Esophagus squamous epithelium (tissue), 4 donors: ENCODE data around the gene CCDC157.

Source experiments
- POLR2A ChIP-seq, 4 donors: fragments of 450-650 bp; IDR thresholded peaks; one replicate each; pipeline ENCODE4 v1.6.1; 2017; ENCODE audit warnings: antibody characterized with exemption in 4 of 4, mild to moderate bottlenecking in 4 of 4, moderate library complexity in 3 of 4
- TF ChIP-seq, protein P1 (sequence below), 6 experiments: fragments of 450-650 bp in 4 of 6; fragments of 200-600 bp in 2 of 6; sonication (generic) in 2 of 6; IDR thresholded peaks; one replicate each; pipeline ENCODE4 v1.5.1; 2016 to 2019; ENCODE audit warnings: antibody characterized with exemption in 6 of 6, mild to moderate bottlenecking in 4 of 6, moderate library complexity in 4 of 6

DNA sequence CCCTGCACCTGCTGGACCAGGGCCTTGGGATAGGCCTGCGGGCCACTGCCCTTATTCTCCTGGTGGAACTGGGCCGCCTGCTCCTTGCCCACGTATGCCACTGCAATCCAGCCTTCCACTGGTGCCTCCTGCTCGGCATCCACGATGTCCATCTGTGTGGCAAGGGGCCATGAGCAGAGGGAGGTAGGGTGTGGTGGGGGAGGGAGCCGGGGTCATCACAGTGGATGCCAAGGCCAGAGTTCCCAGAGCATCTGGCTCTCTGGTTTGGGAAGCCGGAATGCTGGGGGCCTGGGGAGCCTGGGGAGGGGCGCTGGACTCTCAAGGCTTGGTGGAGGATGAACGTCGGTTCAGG, 29.8 kb downstream of the CCDC157 start:
- TF ChIP-seq, protein P1, sequence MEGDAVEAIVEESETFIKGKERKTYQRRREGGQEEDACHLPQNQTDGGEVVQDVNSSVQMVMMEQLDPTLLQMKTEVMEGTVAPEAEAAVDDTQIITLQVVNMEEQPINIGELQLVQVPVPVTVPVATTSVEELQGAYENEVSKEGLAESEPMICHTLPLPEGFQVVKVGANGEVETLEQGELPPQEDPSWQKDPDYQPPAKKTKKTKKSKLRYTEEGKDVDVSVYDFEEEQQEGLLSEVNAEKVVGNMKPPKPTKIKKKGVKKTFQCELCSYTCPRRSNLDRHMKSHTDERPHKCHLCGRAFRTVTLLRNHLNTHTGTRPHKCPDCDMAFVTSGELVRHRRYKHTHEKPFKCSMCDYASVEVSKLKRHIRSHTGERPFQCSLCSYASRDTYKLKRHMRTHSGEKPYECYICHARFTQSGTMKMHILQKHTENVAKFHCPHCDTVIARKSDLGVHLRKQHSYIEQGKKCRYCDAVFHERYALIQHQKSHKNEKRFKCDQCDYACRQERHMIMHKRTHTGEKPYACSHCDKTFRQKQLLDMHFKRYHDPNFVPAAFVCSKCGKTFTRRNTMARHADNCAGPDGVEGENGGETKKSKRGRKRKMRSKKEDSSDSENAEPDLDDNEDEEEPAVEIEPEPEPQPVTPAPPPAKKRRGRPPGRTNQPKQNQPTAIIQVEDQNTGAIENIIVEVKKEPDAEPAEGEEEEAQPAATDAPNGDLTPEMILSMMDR (IDR thresholded peaks at IDR 0.05), result no peak
- TF ChIP-seq POLR2A (IDR thresholded peaks at IDR 0.05), result no peak
